OCI-LY7 (cell line): ENCODE results near the gene CDT1. TPM values are rescaled to one million over a fixed set of nuclear protein-coding genes. Genes with fewer than 3 reads are reported as not detected.
A peak's percentile ranks its signal among the peaks of the same experiment; 100 is the strongest.

ENCODE experiments used
- BruUV-seq: library from RNA; stranded (reverse); fragments of 400-500 nt; replicated peaks from 2 replicates; lab custom pipeline; 2021; lab: Mats Ljungman, UMichigan
- CTCF ChIA-PET: fragments of 300-600 bp; sonication (Branson Sonifier 250); formaldehyde crosslinking; loops from one replicate; lab custom pipeline; 2022; ENCODE audit warnings: antibody characterized with exemption; ENCODE audit not compliant: unreplicated experiment; lab: Charles Lee
- POLR2A ChIA-PET: fragments of 300-600 bp; sonication (Branson Sonifier 250); formaldehyde crosslinking; loops from one replicate; lab custom pipeline; 2022; ENCODE audit warnings: antibody characterized with exemption; lab: Charles Lee
- DNase-seq: peaks from one replicate; pipeline ENCODE4 v3.0.0-alpha.2; 2015; ENCODE audit warnings: low spot score
- H2AFZ ChIP-seq: fragments of 200-600 bp; sonication (generic), shearing (Covaris generic); 2 replicates; pipeline ENCODE4 v1.6.1; 2014; ENCODE audit warnings: mild to moderate bottlenecking, antibody characterized with exemption, low read length, moderate library complexity
- H3K27ac ChIP-seq: fragments of 200-600 bp; sonication (generic); 2 replicates; pipeline ENCODE4 v1.5.1; 2014; ENCODE audit warnings: mixed run types, low read depth, mild to moderate bottlenecking, moderate library complexity, low read length, inconsistent platforms; ENCODE audit not compliant: poor library complexity, severe bottlenecking
- H3K36me3 ChIP-seq: fragments of 200-600 bp; sonication (generic); 2 replicates; pipeline ENCODE4 v1.6.1; 2014; ENCODE audit warnings: mild to moderate bottlenecking, antibody characterized with exemption, low read length, moderate library complexity, mixed read lengths; ENCODE audit not compliant: insufficient read depth
- H3K4me1 ChIP-seq: fragments of 200-600 bp; sonication (generic); 2 replicates; pipeline ENCODE4 v1.5.1; 2014; ENCODE audit warnings: mild to moderate bottlenecking, low read length; ENCODE audit not compliant: insufficient read depth, poor library complexity, severe bottlenecking
- H3K4me2 ChIP-seq: fragments of 200-600 bp; sonication (generic); 2 replicates; pipeline ENCODE4 v1.6.1; 2014; ENCODE audit warnings: mild to moderate bottlenecking, low read length
- H3K4me3 ChIP-seq: fragments of 200-600 bp; sonication (generic); 2 replicates; pipeline ENCODE4 v1.5.1; 2014; ENCODE audit warnings: mild to moderate bottlenecking, low read depth, low read length; ENCODE audit not compliant: poor library complexity, severe bottlenecking
- H3K79me2 ChIP-seq: fragments of 200-600 bp; sonication (generic); 2 replicates; pipeline ENCODE4 v1.6.1; 2016; ENCODE audit warnings: low read depth, mild to moderate bottlenecking, low read length, moderate library complexity, mixed read lengths; ENCODE audit not compliant: insufficient read depth
- H3K9me2 ChIP-seq: fragments of 200-600 bp; sonication (generic); 2 replicates; pipeline ENCODE4 v1.6.1; 2016; ENCODE audit warnings: mild to moderate bottlenecking, low read length, mixed read lengths; ENCODE audit not compliant: insufficient read depth
- H3K9me3 ChIP-seq: fragments of 200-600 bp; sonication (generic); 2 replicates; pipeline ENCODE4 v1.6.1; 2014; ENCODE audit warnings: mild to moderate bottlenecking, mixed run types, low read length, mixed read lengths
- H4K20me1 ChIP-seq: fragments of 200-600 bp; sonication (generic); 2 replicates; pipeline ENCODE4 v1.6.1; 2014; ENCODE audit warnings: mild to moderate bottlenecking, antibody characterized with exemption, low read length, moderate library complexity, mixed read lengths; ENCODE audit not compliant: insufficient read depth
- CTCF ChIP-seq: fragments of 200-600 bp; sonication (generic); conservative IDR thresholded peaks from 2 replicates; pipeline ENCODE4 v1.5.1; 2014; ENCODE audit warnings: mild to moderate bottlenecking, antibody characterized with exemption, low read length, moderate library complexity, mixed read lengths
- EZH2phosphoT487 ChIP-seq: fragments of 200-600 bp; sonication (generic); IDR thresholded peaks from 2 replicates; pipeline ENCODE4 v1.6.1; 2018; ENCODE audit warnings: low read depth, borderline replicate concordance, mild to moderate bottlenecking, mixed run types, antibody characterized with exemption, low read length, moderate library complexity, mixed read lengths
- intact Hi-C: fragments of 100-400 bp; cut with micrococcal nuclease; formaldehyde crosslinking; loops from one replicate; pipeline ENCODE4 v1.10.0; 2022; ENCODE audit not compliant: unreplicated experiment
- total RNA-seq, 2 experiments: library from RNA; depleted of rRNA in 1 of 2; stranded (reverse); fragments of >200 nt in 1 of 2; shearing (Covaris generic) in 1 of 2; gene quantifications; 2 replicates each; pipeline ENCODE4 v1.2.3, GENCODE V29; 2014 to 2022

The CDT1 gene
- total RNA-seq, 2 experiments from 2014 or later = 82.7 to 108 TPM

GRCh38 chr16:88843256-88843655 lies 39.7 kb downstream of the CDT1 start:
- DNase-seq = no peak
- Histone ChIP-seq H3K4me2 (no peak overlapping the region), H3K27ac (no peak overlapping the region), H2AFZ (no peak overlapping the region), H3K9me3 (no peaks in the 10 kb centered on the region), H3K4me3 (no peak overlapping the region), H3K9me2 (no peaks in the 10 kb centered on the region), H4K20me1 (no peaks in the 10 kb centered on the region), H3K36me3 (no peaks in the 10 kb centered on the region), H3K79me2 (no peaks in the 10 kb centered on the region), H3K4me1 (no peaks in the 10 kb centered on the region)
- CTCF ChIA-PET = no interaction called here
- POLR2A ChIA-PET = no interaction called here
- no peak for TF ChIP-seq CTCF
- no peak for TF ChIP-seq EZH2phosphoT487
- intact Hi-C loops = no loop called here
- BruUV-seq = no TSS peak

GRCh38 chr16:88844419-88845036 lies 40.9 kb downstream of the CDT1 start:
- H2AFZ ChIP-seq = no peak overlapping the region
- TF ChIP-seq EZH2phosphoT487 = no peak
- peak; percentile 37; the same call in 1 of the 2 replicates for TF ChIP-seq CTCF
- H3K27ac ChIP-seq = no peak overlapping the region
- intact Hi-C loops = no loop called here
- DNase-seq = no peak
- no peaks in the 10 kb centered on the region for H3K79me2 ChIP-seq
- no peaks in the 10 kb centered on the region for H3K4me1 ChIP-seq
- no peaks in the 10 kb centered on the region for H4K20me1 ChIP-seq
- H3K9me3 ChIP-seq = no peaks in the 10 kb centered on the region
- H3K4me2 ChIP-seq = no peak overlapping the region
- no peak overlapping the region for H3K4me3 ChIP-seq
- H3K9me2 ChIP-seq = no peaks in the 10 kb centered on the region
- POLR2A ChIA-PET = no interaction called here
- CTCF ChIA-PET = no interaction called here
- no peaks in the 10 kb centered on the region for H3K36me3 ChIP-seq
- BruUV-seq = no TSS peak

GRCh38 chr16:88846088-88846487 lies 42.5 kb downstream of the CDT1 start:
- H3K9me3 ChIP-seq = no peaks in the 10 kb centered on the region
- no peak for TF ChIP-seq CTCF
- TF ChIP-seq EZH2phosphoT487 = no peak
- no peaks in the 10 kb centered on the region for H3K4me1 ChIP-seq
- H4K20me1 ChIP-seq = no peaks in the 10 kb centered on the region
- no peak for DNase-seq
- no peak overlapping the region for H3K4me2 ChIP-seq
- BruUV-seq = no TSS peak
- ChIA-PET CTCF (no interaction called here), POLR2A (no interaction called here)
- no peak overlapping the region for H2AFZ ChIP-seq
- intact Hi-C loops = no loop called here
- no peaks in the 10 kb centered on the region for H3K36me3 ChIP-seq
- H3K4me3 ChIP-seq = no peak overlapping the region
- H3K27ac ChIP-seq = no peak overlapping the region
- no peaks in the 10 kb centered on the region for H3K79me2 ChIP-seq
- no peaks in the 10 kb centered on the region for H3K9me2 ChIP-seq
